NT2/D1 (cell line): ENCODE measurements around the gene MRM3.

Experiments used
- SUZ12 ChIP-seq: IDR thresholded peaks from 2 replicates; pipeline ENCODE4 v1.6.1; 2011; ENCODE audit not compliant: insufficient read length, insufficient read depth; ENCODE audit errors: extremely low read depth
- YY1 ChIP-seq: IDR thresholded peaks from 2 replicates; pipeline ENCODE4 v1.6.1; 2011; ENCODE audit not compliant: insufficient read length, insufficient read depth
- ZNF274 ChIP-seq: IDR thresholded peaks from 2 replicates; pipeline ENCODE4 v1.6.1; 2011; ENCODE audit warnings: mild to moderate bottlenecking, low read depth, low read length

GRCh38 chr17:800446-801242 lies 18.5 kb downstream of the MRM3 start:
- TF ChIP-seq ZNF274 (no peak), YY1 (no peak), SUZ12 (no peak)
